OCI-LY7 (cell line): Measurements from ENCODE around the gene FGR. TPM values are rescaled to one million over a fixed set of nuclear protein-coding genes. Genes with fewer than 3 reads are reported as not detected.
A peak's percentile ranks its signal among the peaks of the same experiment; 100 is the strongest.

ENCODE experiments used
- BruUV-seq: library from RNA; stranded (reverse); fragments of 400-500 nt; replicated peaks from 2 replicates; lab custom pipeline; 2021; lab: Mats Ljungman, UMichigan
- CTCF ChIA-PET: fragments of 300-600 bp; sonication (Branson Sonifier 250); formaldehyde crosslinking; loops from one replicate; lab custom pipeline; 2022; ENCODE audit warnings: antibody characterized with exemption; ENCODE audit not compliant: unreplicated experiment; lab: Charles Lee
- POLR2A ChIA-PET: fragments of 300-600 bp; sonication (Branson Sonifier 250); formaldehyde crosslinking; loops from one replicate; lab custom pipeline; 2022; ENCODE audit warnings: antibody characterized with exemption; lab: Charles Lee
- DNase-seq: peaks from one replicate; pipeline ENCODE4 v3.0.0-alpha.2; 2015; ENCODE audit warnings: low spot score
- H2AFZ ChIP-seq: fragments of 200-600 bp; sonication (generic), shearing (Covaris generic); 2 replicates; pipeline ENCODE4 v1.6.1; 2014; ENCODE audit warnings: mild to moderate bottlenecking, antibody characterized with exemption, low read length, moderate library complexity
- H3K27ac ChIP-seq: fragments of 200-600 bp; sonication (generic); 2 replicates; pipeline ENCODE4 v1.5.1; 2014; ENCODE audit warnings: mixed run types, low read depth, mild to moderate bottlenecking, moderate library complexity, low read length, inconsistent platforms; ENCODE audit not compliant: poor library complexity, severe bottlenecking
- H3K36me3 ChIP-seq: fragments of 200-600 bp; sonication (generic); 2 replicates; pipeline ENCODE4 v1.6.1; 2014; ENCODE audit warnings: mild to moderate bottlenecking, antibody characterized with exemption, low read length, moderate library complexity, mixed read lengths; ENCODE audit not compliant: insufficient read depth
- H3K4me1 ChIP-seq: fragments of 200-600 bp; sonication (generic); 2 replicates; pipeline ENCODE4 v1.5.1; 2014; ENCODE audit warnings: mild to moderate bottlenecking, low read length; ENCODE audit not compliant: insufficient read depth, poor library complexity, severe bottlenecking
- H3K4me2 ChIP-seq: fragments of 200-600 bp; sonication (generic); 2 replicates; pipeline ENCODE4 v1.6.1; 2014; ENCODE audit warnings: mild to moderate bottlenecking, low read length
- H3K4me3 ChIP-seq: fragments of 200-600 bp; sonication (generic); 2 replicates; pipeline ENCODE4 v1.5.1; 2014; ENCODE audit warnings: mild to moderate bottlenecking, low read depth, low read length; ENCODE audit not compliant: poor library complexity, severe bottlenecking
- H3K79me2 ChIP-seq: fragments of 200-600 bp; sonication (generic); 2 replicates; pipeline ENCODE4 v1.6.1; 2016; ENCODE audit warnings: low read depth, mild to moderate bottlenecking, low read length, moderate library complexity, mixed read lengths; ENCODE audit not compliant: insufficient read depth
- H3K9me2 ChIP-seq: fragments of 200-600 bp; sonication (generic); 2 replicates; pipeline ENCODE4 v1.6.1; 2016; ENCODE audit warnings: mild to moderate bottlenecking, low read length, mixed read lengths; ENCODE audit not compliant: insufficient read depth
- H3K9me3 ChIP-seq: fragments of 200-600 bp; sonication (generic); 2 replicates; pipeline ENCODE4 v1.6.1; 2014; ENCODE audit warnings: mild to moderate bottlenecking, mixed run types, low read length, mixed read lengths
- H4K20me1 ChIP-seq: fragments of 200-600 bp; sonication (generic); 2 replicates; pipeline ENCODE4 v1.6.1; 2014; ENCODE audit warnings: mild to moderate bottlenecking, antibody characterized with exemption, low read length, moderate library complexity, mixed read lengths; ENCODE audit not compliant: insufficient read depth
- CTCF ChIP-seq: fragments of 200-600 bp; sonication (generic); conservative IDR thresholded peaks from 2 replicates; pipeline ENCODE4 v1.5.1; 2014; ENCODE audit warnings: mild to moderate bottlenecking, antibody characterized with exemption, low read length, moderate library complexity, mixed read lengths
- EZH2phosphoT487 ChIP-seq: fragments of 200-600 bp; sonication (generic); IDR thresholded peaks from 2 replicates; pipeline ENCODE4 v1.6.1; 2018; ENCODE audit warnings: low read depth, borderline replicate concordance, mild to moderate bottlenecking, mixed run types, antibody characterized with exemption, low read length, moderate library complexity, mixed read lengths
- intact Hi-C: fragments of 100-400 bp; cut with micrococcal nuclease; formaldehyde crosslinking; loops from one replicate; pipeline ENCODE4 v1.10.0; 2022; ENCODE audit not compliant: unreplicated experiment
- total RNA-seq, 2 experiments: library from RNA; depleted of rRNA in 1 of 2; stranded (reverse); fragments of >200 nt in 1 of 2; shearing (Covaris generic) in 1 of 2; gene quantifications; 2 replicates each; pipeline ENCODE4 v1.2.3, GENCODE V29; 2014 to 2022

The FGR gene
- total RNA-seq, 2 experiments from 2014 or later, result 1.2 to 2.2 TPM

- no peaks in the 10 kb centered on the region for H3K9me3 ChIP-seq
- H3K4me3 ChIP-seq, result no peak overlapping the region
- peaks cover 51% of the 10 kb centered on the region for H3K4me1 ChIP-seq
- ChIA-PET POLR2A (no interaction called here), CTCF (interaction anchor here (0.6 kb wide), 1 partner anchor 1638 kb away, joined by 4 read pairs; no protein-coding TSS in a partner anchor)
- no peaks in the 10 kb centered on the region for H3K79me2 ChIP-seq
- no peak overlapping the region for H2AFZ ChIP-seq
- TF ChIP-seq EZH2phosphoT487, result 0 out of 2 replicates have a peak, but pooled peaks have one; percentile 63
- no peak for TF ChIP-seq CTCF
- H4K20me1 ChIP-seq, result no peaks in the 10 kb centered on the region
- H3K27ac ChIP-seq, result no peak overlapping the region
- no TSS peak for BruUV-seq
- H3K4me2 ChIP-seq, result no peak overlapping the region; the same call in 1 of the 2 replicates
- no peaks in the 10 kb centered on the region for H3K9me2 ChIP-seq
- intact Hi-C loops, result no loop called here
- H3K36me3 ChIP-seq, result no peaks in the 10 kb centered on the region
- DNase-seq, result no peak
Observed at GRCh38 chr1:27634177-27634984, 604 bp downstream of the FGR start.

- Histone ChIP-seq H3K79me2 (no peaks in the 10 kb centered on the region), H3K9me2 (no peaks in the 10 kb centered on the region), H3K4me1 (peaks cover 57% of the 10 kb centered on the region), H3K4me2 (no peak overlapping the region; the same call in 1 of the 2 replicates), H3K27ac (no peak overlapping the region), H2AFZ (no peak overlapping the region; the same call in 1 of the 2 replicates), H4K20me1 (no peaks in the 10 kb centered on the region), H3K4me3 (no peak overlapping the region), H3K36me3 (no peaks in the 10 kb centered on the region), H3K9me3 (no peaks in the 10 kb centered on the region)
- no peak for DNase-seq
- CTCF ChIA-PET, result interaction anchor here (0.6 kb wide), 1 partner anchor 1637 kb away, joined by 4 read pairs; no protein-coding TSS in a partner anchor
- intact Hi-C loops, result no loop called here
- TF ChIP-seq CTCF, result no peak
- no peak for TF ChIP-seq EZH2phosphoT487
- POLR2A ChIA-PET, result no interaction called here
- no TSS peak for BruUV-seq
Observed at GRCh38 chr1:27633640-27634176, 1.3 kb downstream of the FGR start.

- H3K27ac ChIP-seq, result peak overlapping the region; percentile 51
- no peak for DNase-seq
- BruUV-seq, result no TSS peak
- H3K4me3 ChIP-seq, result no peak overlapping the region
- H3K9me2 ChIP-seq, result no peaks in the 10 kb centered on the region
- no peak for TF ChIP-seq EZH2phosphoT487
- peak overlapping the region; percentile 55 for H3K4me2 ChIP-seq
- intact Hi-C loops, result no loop called here
- POLR2A ChIA-PET, result no interaction called here
- H3K79me2 ChIP-seq, result no peaks in the 10 kb centered on the region
- peaks cover 62% of the 10 kb centered on the region for H3K4me1 ChIP-seq
- CTCF ChIA-PET, result no interaction called here
- H4K20me1 ChIP-seq, result no peaks in the 10 kb centered on the region
- no peaks in the 10 kb centered on the region for H3K9me3 ChIP-seq
- H2AFZ ChIP-seq, result peak overlapping the region; percentile 6; the same call in 1 of the 2 replicates
- no peaks in the 10 kb centered on the region for H3K36me3 ChIP-seq
Observed at GRCh38 chr1:27633298-27633610, 1.7 kb downstream of the FGR start.
